DOHH2 (cell line): Measurements from ENCODE around the gene CLCA2.

Experiments used
- EZH2phosphoT487 ChIP-seq: fragments of 200-600 bp; sonication (generic); IDR thresholded peaks from 2 replicates; pipeline ENCODE4 v1.6.1; 2017; ENCODE audit warnings: borderline replicate concordance, mild to moderate bottlenecking, antibody characterized with exemption, low read length, moderate library complexity, mixed read lengths
- TF ChIP-seq, protein P1 (sequence below): fragments of 200-600 bp; sonication (generic); IDR thresholded peaks from one replicate; pipeline ENCODE4 v1.5.1; 2014; ENCODE audit warnings: antibody characterized with exemption, mild to moderate bottlenecking, low read depth, low read length; ENCODE audit not compliant: poor library complexity, severe bottlenecking

DNA sequence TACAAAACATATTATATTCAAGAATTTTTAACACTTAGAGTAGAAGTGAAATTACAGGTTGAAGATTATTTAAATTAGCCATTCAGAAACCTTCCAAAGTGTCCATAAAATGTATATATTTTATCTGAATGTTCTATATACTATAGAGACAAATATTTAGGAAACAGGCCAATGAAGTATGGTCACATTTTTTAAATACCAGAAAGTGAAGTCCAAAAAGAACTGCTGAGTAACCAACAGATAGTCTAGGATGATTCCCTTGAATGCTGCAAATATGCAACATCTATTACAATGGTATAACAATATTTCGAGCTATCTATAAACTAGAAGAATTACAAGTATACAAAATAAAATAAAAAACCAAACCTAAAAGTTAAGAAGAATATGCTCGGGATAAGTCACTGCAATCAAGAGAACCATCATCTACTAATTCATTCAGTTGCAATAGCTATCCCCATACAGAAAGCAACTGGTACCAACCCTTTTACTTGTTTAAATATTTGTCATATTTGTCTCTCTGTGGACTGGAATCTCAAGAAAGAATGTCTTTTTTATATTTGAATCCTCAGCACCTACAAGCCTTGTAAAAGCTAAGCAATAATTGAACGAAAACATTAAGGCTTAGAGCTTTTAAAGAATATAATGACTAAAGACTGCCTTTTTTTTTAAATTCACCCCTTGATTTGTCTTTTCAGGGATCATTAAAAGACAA, 35.9 kb upstream of the CLCA2 start:
- TF ChIP-seq, protein P1, sequence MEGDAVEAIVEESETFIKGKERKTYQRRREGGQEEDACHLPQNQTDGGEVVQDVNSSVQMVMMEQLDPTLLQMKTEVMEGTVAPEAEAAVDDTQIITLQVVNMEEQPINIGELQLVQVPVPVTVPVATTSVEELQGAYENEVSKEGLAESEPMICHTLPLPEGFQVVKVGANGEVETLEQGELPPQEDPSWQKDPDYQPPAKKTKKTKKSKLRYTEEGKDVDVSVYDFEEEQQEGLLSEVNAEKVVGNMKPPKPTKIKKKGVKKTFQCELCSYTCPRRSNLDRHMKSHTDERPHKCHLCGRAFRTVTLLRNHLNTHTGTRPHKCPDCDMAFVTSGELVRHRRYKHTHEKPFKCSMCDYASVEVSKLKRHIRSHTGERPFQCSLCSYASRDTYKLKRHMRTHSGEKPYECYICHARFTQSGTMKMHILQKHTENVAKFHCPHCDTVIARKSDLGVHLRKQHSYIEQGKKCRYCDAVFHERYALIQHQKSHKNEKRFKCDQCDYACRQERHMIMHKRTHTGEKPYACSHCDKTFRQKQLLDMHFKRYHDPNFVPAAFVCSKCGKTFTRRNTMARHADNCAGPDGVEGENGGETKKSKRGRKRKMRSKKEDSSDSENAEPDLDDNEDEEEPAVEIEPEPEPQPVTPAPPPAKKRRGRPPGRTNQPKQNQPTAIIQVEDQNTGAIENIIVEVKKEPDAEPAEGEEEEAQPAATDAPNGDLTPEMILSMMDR: no peak
- no peak for TF ChIP-seq EZH2phosphoT487
